GDM1 (cell line): Measurements from ENCODE around the gene CDHR3.
"Not testable (repeated sequence)": the region's sequence is repeated elsewhere in the genome, so short reads cannot be mapped to it uniquely, and the experiment has no call there.

Source experiments
- DNase-seq: peaks from one replicate; lab custom pipeline; 2025; lab: John Stamatoyannopoulos, UW

CDHR3 gene

GRCh38 chr7:106001196-106001595 lies 38.1 kb downstream of the CDHR3 start:
- no peak for DNase-seq

DNA sequence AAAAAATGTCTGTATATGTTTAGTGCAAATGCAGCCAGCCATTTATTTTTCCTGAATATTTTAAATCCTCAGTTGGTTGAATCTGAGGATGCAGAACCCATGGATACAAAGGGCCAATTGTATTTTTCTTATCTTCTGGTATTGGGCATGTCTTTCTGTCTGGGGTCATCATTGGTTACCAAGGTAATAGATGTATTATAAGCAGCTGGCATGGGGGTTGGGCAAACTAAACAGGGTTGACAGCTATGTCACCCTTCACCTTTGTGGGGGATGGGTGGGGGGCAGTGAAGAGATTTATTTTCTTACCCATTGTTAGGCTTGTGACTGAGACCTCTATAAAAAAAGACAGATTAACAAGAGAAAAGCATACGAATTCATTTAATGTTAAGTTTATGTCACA lies 38.8 kb downstream of the CDHR3 start:
- no peak for DNase-seq

- no peak for DNase-seq
Observed at GRCh38 chr7:106003525-106004064, 40.5 kb downstream of the CDHR3 start.

GRCh38 chr7:106006906-106007305 lies 43.8 kb downstream of the CDHR3 start:
- DNase-seq = no peak

DNA sequence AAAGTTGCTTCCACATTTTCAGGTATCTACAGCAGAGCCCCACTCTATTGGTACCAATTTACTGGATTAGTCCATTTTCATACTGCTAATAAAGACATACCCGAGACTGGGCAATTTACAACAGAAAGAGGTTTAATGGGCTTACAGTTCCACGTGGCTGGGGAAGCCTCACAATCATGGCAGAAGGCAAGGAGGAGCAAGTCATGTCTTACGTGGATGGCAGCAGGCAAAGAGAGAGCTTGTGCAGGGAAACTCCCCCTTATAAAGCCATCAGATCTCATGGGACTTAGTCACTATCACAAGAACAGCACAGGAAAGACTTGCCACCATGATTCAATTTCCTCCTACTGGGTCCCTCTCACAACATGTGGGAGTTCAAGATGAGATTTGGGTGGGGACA lies 44.7 kb downstream of the CDHR3 start:
- DNase-seq = not testable (repeated sequence)

- peak; percentile 31 for DNase-seq
Observed at GRCh38 chr7:106009503-106010226, 46.6 kb downstream of the CDHR3 start.

DNA sequence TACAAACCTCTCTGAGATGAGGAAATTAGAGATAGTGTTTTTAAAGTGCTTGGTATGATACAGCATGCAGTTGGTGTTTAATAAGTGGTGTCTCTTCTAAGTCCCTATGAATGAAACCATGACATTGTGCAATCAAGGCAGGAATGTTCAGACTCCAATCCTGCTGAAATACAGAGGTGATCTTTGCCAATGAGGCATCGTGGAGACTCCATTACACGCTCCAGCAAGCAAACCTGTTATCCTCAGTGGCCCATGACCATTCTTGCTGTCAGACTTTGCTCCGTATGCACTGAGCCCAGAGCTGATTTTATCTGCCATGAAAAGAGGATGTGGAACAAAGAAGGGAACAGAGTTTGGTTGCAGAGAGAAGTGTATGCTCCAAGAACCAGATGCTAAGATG lies 47.3 kb downstream of the CDHR3 start:
- DNase-seq = no peak

- DNase-seq = no peak
Observed at GRCh38 chr7:106010866-106011265, 47.8 kb downstream of the CDHR3 start.

DNA sequence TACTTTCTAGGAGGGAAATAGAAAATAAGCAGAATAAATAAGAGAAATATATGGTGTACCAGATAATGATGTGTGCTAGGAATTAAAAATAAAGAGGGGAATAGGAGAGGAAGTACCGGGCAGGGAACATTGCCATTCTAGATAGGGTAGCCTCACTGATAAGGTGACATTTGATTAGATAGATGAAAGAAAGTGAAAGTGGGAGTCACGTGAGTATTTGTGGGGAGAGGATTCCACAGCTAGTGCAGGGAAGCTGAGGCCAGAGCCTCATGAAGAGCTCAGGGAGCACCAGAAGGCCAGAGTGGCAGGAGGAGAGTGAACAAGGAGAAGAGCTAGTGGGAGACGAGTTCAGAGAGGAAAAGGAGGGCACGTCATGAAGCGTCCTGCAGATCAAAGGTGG lies 49.1 kb downstream of the CDHR3 start:
- no peak for DNase-seq

DNA sequence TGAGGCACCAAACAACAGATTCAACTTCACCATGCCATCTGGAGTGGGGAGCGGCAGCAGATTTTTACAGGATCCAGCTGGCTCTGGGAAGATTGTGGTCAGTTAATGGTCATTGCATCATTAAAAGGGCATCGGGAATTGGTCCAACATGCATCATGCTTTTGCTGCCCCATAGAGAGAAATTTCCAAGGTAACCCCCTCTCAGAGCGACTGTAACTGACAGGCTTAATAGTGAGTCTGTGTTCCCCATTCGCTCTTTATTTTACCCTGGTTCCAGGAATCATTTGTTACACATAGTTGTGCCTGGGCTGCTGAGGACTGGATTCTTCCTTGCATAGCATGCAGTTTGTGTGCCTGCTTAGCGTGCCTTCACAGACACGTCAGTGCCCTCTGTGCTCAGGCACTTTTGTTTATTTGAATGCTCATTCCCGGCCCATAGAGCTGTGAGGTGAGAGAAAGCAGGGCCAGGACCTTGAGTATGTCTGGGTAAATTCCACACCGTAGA lies 49.9 kb downstream of the CDHR3 start:
- no peak for DNase-seq

DNA sequence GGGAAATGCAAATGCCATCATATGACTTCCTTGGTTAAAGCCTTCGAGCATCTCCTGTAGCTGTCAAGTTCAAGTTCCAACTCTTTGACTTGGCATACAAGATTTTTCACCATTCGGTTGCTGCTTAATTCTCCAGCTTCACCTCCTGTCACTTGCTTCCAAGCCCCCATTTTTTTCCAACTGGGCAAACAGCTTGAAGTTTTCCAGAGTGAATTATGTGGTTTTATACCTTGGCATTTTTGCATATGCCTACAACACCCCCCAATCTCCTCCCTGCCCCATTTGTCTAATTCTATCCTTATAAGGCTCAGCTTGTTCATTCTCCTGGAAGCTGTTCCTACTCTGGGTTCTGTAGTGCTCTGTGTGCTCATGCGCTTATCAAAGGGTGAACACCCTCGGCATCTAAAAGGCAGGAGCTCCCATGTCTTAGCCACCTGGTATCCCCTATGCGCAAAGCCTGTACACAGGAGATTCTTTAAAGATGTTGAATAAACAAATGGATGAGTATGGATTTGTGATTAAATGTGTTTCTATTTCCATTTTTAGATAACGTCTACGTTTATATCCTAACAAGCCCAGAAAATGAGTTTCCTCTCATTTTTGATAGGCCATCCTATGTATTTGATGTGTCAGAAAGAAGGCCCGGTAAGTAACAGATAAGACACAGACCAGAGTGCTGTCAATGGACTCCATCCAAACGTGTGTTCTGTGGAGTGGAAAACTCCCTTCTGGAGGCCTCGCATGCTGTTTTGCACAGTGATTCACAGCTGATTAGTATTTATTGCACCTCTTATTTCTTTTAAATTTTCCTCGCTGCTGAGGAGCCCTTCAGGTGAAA lies 52.5 kb downstream of the CDHR3 start:
- DNase-seq = no peak

DNA sequence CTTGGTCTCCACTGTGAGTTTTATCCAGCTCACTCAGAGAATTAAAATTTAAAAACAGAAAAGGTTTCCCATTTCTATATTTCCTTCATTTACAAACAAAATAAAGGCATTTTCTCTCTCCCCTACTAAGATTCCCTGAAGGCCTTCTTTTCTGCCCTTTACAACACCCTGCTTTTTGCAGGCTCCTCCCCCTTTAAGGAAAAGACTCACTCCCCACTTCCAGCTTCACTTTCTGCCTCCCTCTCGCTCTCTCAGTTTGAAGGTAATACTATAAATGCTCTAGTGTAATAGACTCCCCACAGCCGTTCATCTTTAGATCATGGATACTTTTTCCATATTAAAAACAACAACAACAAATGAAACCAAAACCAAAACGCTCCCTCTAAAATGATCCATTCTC lies 53.3 kb downstream of the CDHR3 start:
- no peak for DNase-seq

DNA sequence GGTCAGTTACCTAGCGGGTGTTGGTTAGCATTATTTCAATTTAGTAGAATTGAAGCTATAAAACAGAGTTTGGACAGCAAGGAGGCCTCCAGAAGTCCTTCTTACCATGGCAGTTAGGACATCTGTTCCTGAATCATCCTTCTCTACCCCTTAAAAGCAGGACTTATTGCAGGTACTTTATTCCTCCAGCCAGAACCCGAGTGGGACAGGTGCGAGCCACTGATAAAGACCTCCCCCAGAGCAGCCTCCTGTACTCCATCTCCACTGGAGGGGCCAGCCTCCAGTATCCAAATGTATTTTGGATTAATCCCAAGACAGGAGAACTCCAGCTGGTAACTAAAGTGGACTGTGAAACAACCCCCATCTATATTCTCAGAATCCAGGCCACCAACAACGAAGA lies 54.6 kb downstream of the CDHR3 start:
- DNase-seq = no peak

DNA sequence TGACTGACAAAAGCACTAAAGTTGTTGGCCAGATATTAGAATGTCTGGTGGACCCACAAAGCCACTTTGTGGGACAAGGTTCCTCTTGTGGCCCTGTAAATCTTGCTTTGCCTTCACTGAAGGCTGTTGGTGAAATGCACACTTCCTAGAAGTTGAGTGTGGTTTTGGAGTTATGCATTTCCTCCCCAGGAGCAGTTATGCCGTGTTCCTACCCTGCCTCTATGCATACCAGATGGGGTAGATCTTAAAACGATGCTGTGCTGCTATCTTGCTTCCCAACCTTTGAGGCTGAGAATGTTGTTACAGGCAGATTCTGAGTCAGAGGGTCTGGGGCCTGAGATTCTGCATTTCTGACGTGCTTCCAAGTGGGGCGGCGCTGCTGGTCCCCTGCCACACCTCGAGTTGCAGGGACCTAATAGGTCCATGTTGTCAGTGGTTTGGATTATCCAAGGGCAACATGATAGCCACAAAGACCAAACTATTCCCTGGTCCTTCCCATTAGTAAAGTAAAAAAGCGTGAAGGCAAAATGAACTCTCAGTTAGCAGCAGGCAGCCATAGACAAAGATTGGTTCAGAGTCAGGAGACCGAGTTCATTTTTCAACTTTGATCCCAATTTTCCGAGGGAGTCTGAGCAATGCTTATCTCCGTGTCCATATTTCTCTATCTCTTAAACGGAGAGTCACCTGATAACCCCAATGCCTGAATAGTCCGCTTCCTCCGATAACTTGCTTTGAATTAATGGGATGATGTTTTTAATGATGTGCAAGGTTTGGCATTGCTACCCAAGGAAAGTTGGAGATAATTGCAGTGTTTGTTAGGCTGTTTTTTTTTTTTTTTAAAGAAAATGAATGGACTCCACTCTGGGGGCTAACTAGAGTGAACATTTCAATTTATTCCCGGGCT lies 55.8 kb downstream of the CDHR3 start:
- no peak for DNase-seq

GRCh38 chr7:106019470-106019820 lies 56.4 kb downstream of the CDHR3 start:
- DNase-seq = no peak

DNA sequence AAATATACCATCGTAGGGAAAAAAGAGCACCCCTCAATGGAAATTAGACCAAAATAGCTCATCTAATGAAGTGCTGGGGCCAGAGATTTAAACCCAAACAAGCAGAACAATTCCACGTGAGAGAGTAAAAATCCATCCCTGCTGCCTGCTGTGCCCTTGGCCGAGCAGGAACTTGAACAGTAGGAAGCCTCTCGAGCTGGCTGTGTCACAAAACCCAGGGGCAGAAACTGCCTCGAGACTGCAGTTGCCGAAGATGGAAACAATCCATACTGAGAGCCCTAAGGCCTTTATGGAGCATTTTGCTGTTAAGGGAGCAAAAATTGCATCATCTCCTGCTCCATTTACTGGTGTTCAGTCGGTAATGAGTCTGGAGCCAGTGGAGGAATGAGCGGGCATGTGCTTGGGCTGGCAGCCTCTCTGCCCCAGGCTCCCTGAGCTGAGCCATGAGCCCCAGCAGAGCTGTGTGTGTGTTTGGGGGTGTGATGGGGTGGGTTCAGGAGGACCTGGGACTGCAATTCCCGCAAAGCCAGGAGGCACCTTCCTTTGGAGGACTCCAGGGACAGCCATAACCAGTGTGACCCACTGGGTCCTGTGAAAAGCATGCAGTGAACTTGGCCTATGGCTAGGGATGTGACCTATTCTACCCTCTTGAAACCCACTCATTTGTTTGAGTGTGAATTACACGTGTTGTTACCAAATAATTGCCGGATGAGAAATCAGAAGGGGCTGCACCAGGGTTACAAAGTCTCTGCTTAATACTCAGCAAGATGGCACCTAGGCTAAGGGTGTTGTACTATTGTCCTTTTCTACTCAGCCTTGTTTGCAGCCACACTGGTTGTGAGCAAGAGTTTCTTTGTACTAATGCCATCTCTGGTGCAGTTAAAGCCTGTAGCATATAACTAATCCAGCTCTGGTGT lies 58.3 kb downstream of the CDHR3 start:
- no peak for DNase-seq

DNA sequence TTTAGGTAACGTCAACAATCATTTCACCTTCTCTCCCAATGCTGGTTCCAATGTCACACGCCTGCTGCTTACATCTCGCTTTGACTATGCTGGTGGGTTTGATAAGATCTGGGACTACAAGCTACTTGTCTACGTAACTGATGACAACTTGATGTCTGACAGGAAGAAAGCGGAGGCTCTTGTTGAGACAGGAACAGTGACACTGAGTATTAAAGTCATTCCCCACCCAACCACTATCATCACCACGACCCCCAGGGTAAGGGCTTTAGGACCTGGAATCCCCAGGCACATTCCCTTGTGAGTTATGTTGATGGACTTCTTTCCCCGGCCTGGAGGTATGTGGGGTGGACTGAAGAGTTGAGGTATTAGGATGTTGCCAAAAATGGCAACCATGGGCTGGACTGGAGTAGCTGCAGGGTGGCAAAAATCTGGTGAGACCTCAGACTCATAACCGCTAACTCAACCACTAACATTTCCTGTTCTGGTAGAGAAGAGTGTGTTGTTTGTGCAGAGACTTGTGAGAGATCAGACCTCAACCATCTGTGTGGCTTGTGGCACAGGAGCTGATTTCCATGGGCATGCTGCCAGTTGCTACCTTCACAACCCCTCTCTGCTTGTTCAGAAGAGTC lies 59.2 kb downstream of the CDHR3 start:
- no peak for DNase-seq

GRCh38 chr7:106023369-106024322 lies 60.6 kb downstream of the CDHR3 start:
- no peak for DNase-seq

GRCh38 chr7:106026101-106026500 lies 63.0 kb downstream of the CDHR3 start:
- no peak for DNase-seq
